Measurements from ENCODE around the gene LRCH1. TPM values are rescaled to one million over a fixed set of nuclear protein-coding genes. Genes with fewer than 3 reads are reported as not detected.

LRCH1 gene
- total and polyA plus RNA-seq, 4 donors, result 2.6 to 6.6 (median 3.4) TPM

GRCh38 chr13:46609052-46609451 lies 56.1 kb downstream of the LRCH1 start:
- no peak overlapping the region for H3K9ac ChIP-seq (ENCODE audit: low read depth in 1 of 2, low read length in 2 of 2)
- H3K27me3 ChIP-seq (ENCODE audit: control insufficient read depth in 4 of 4, insufficient read depth in 4 of 4, low read length in 3 of 4), result no peaks in the 10 kb centered on the region
- no peaks in the 10 kb centered on the region for H3K36me3 ChIP-seq (ENCODE audit: control insufficient read depth in 4 of 4, insufficient read depth in 3 of 4, low read depth in 1 of 4, low read length in 3 of 4)
- H3K4me1 ChIP-seq (ENCODE audit: control insufficient read depth in 4 of 4, insufficient read depth in 4 of 4, low read length in 3 of 4), result peaks cover 7 to 29% (median 14%) of the 10 kb centered on the region in 4 donors
- TF ChIP-seq ATF3 (IDR thresholded peaks at IDR 0.05) (no peak), FOXA2 (IDR thresholded peaks at IDR 0.05) (no peak), TAF1 (conservative IDR thresholded peaks at IDR 0.05) (no peak), RXRA (IDR thresholded peaks at IDR 0.05) (no peak), JUND (IDR thresholded peaks at IDR 0.05) (no peak), EGR1 (IDR thresholded peaks at IDR 0.05; ENCODE audit: low read depth in 2 of 2) (no peak), REST (IDR thresholded peaks at IDR 0.05) (no peak), FOXA1 (IDR thresholded peaks at IDR 0.05) (no peak), ZBTB33 (IDR thresholded peaks at IDR 0.05) (no peak), NR2F2 (IDR thresholded peaks at IDR 0.05) (no peak), RAD21 (IDR thresholded peaks at IDR 0.05) (no peak), YY1 (IDR thresholded peaks at IDR 0.05) (no peak), SP1 (IDR thresholded peaks at IDR 0.05) (no peak), GABPA (IDR thresholded peaks at IDR 0.05 in 1 of 2, conservative IDR thresholded peaks at IDR 0.05 in 1 of 2) (no peak)
- TF ChIP-seq, protein P1, sequence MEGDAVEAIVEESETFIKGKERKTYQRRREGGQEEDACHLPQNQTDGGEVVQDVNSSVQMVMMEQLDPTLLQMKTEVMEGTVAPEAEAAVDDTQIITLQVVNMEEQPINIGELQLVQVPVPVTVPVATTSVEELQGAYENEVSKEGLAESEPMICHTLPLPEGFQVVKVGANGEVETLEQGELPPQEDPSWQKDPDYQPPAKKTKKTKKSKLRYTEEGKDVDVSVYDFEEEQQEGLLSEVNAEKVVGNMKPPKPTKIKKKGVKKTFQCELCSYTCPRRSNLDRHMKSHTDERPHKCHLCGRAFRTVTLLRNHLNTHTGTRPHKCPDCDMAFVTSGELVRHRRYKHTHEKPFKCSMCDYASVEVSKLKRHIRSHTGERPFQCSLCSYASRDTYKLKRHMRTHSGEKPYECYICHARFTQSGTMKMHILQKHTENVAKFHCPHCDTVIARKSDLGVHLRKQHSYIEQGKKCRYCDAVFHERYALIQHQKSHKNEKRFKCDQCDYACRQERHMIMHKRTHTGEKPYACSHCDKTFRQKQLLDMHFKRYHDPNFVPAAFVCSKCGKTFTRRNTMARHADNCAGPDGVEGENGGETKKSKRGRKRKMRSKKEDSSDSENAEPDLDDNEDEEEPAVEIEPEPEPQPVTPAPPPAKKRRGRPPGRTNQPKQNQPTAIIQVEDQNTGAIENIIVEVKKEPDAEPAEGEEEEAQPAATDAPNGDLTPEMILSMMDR (IDR thresholded peaks at IDR 0.05; ENCODE audit: low read depth, low read length, missing input control), result no peak
- no peak overlapping the region for H3K27ac ChIP-seq (ENCODE audit: low read depth in 1 of 2, low read length in 2 of 2)
- 87% methylated on average over 4 of the region's 4 CpGs for WGBS
- DNase-seq (ENCODE audit: low spot score), result no peak
- H3K4me3 ChIP-seq (ENCODE audit: low read depth in 1 of 3, low read length in 3 of 3), result no peak overlapping the region
- H3K9me3 ChIP-seq (ENCODE audit: control insufficient read depth in 4 of 4, low read length in 3 of 4), result no peaks in the 10 kb centered on the region

GRCh38 chr13:46609726-46610125 lies 56.8 kb downstream of the LRCH1 start:
- H3K27ac ChIP-seq (ENCODE audit: low read depth in 1 of 2, low read length in 2 of 2), result no peak overlapping the region
- WGBS, result 93% methylated on average over 6 of the region's 6 CpGs
- DNase-seq (ENCODE audit: low spot score), result no peak
- no peak overlapping the region for H3K4me3 ChIP-seq (ENCODE audit: low read depth in 1 of 3, low read length in 3 of 3)
- no peaks in the 10 kb centered on the region for H3K36me3 ChIP-seq (ENCODE audit: control insufficient read depth in 4 of 4, insufficient read depth in 3 of 4, low read depth in 1 of 4, low read length in 3 of 4)
- H3K9ac ChIP-seq (ENCODE audit: low read depth in 1 of 2, low read length in 2 of 2), result no peak overlapping the region
- H3K27me3 ChIP-seq (ENCODE audit: control insufficient read depth in 4 of 4, insufficient read depth in 4 of 4, low read length in 3 of 4), result no peaks in the 10 kb centered on the region
- peaks cover 7 to 24% (median 10%) of the 10 kb centered on the region in 4 donors for H3K4me1 ChIP-seq (ENCODE audit: control insufficient read depth in 4 of 4, insufficient read depth in 4 of 4, low read length in 3 of 4)
- no peaks in the 10 kb centered on the region for H3K9me3 ChIP-seq (ENCODE audit: control insufficient read depth in 4 of 4, low read length in 3 of 4)
- TF ChIP-seq, protein P2, sequence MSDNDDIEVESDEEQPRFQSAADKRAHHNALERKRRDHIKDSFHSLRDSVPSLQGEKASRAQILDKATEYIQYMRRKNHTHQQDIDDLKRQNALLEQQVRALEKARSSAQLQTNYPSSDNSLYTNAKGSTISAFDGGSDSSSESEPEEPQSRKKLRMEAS (IDR thresholded peaks at IDR 0.05), result no peak
- TF ChIP-seq REST (IDR thresholded peaks at IDR 0.05) (no peak), HNF4G (IDR thresholded peaks at IDR 0.05) (no peak), GABPA (IDR thresholded peaks at IDR 0.05 in 1 of 2, conservative IDR thresholded peaks at IDR 0.05 in 1 of 2) (no peak), FOXA1 (IDR thresholded peaks at IDR 0.05) (no peak), HNF4A (conservative IDR thresholded peaks at IDR 0.05) (no peak), JUND (IDR thresholded peaks at IDR 0.05) (no peak), YY1 (IDR thresholded peaks at IDR 0.05) (no peak), FOXA2 (IDR thresholded peaks at IDR 0.05) (no peak)
